COLO668 (cell line): Measurements from ENCODE around the gene INTS4.
A peak's percentile ranks its signal among the peaks of the same experiment; 100 is the strongest.
"Not testable (repeated sequence)": the region's sequence is repeated elsewhere in the genome, so short reads cannot be mapped to it uniquely, and the experiment has no call there.

Source experiments
- DNase-seq: peaks from one replicate; lab custom pipeline; 2025; ENCODE audit not compliant: unreplicated experiment; lab: John Stamatoyannopoulos, UW

INTS4 gene

GRCh38 chr11:77994434-77995362, at the start of gene INTS4:
Gene INTS4, minus strand, starts transcription at chr11:77994668. Its CDS starts 25 bp downstream, at chr11:77994643.
- peak; percentile 99 for DNase-seq

- no peak for DNase-seq
Observed at GRCh38 chr11:78041843-78042440, 47.5 kb upstream of the INTS4 start.

GRCh38 chr11:78041380-78041719, 46.9 kb upstream of the INTS4 start:
- DNase-seq = not testable (repeated sequence)

- no peak for DNase-seq
Observed at GRCh38 chr11:78040691-78041379, 46.4 kb upstream of the INTS4 start.

GRCh38 chr11:78039919-78040671, 45.6 kb upstream of the INTS4 start:
- peak; percentile 80 for DNase-seq

GRCh38 chr11:78039391-78039918, 45.0 kb upstream of the INTS4 start:
- no peak for DNase-seq

- DNase-seq = no peak
Observed at GRCh38 chr11:78038697-78039313, 44.3 kb upstream of the INTS4 start.

GRCh38 chr11:78037825-78038620, 43.6 kb upstream of the INTS4 start:
- DNase-seq = no peak

GRCh38 chr11:78037056-78037455, 42.6 kb upstream of the INTS4 start:
- DNase-seq = peak; percentile 36

- no peak for DNase-seq
Observed at GRCh38 chr11:78036313-78036712, 41.8 kb upstream of the INTS4 start.

GRCh38 chr11:78034623-78035022, 40.2 kb upstream of the INTS4 start:
- no peak for DNase-seq

GRCh38 chr11:78033040-78033439, 38.6 kb upstream of the INTS4 start:
- no peak for DNase-seq

GRCh38 chr11:78032090-78032489, 37.6 kb upstream of the INTS4 start:
- DNase-seq = no peak

GRCh38 chr11:78031629-78032028, 37.2 kb upstream of the INTS4 start:
- no peak for DNase-seq

GRCh38 chr11:78030429-78031325, 36.2 kb upstream of the INTS4 start:
- peak; percentile 85 for DNase-seq

GRCh38 chr11:78028423-78028822, 34.0 kb upstream of the INTS4 start:
- DNase-seq = peak; percentile 12

- no peak for DNase-seq
Observed at GRCh38 chr11:78027759-78028158, 33.3 kb upstream of the INTS4 start.

- DNase-seq = no peak
Observed at GRCh38 chr11:78025378-78025777, 30.9 kb upstream of the INTS4 start.

- DNase-seq = no peak
Observed at GRCh38 chr11:78023426-78023825, 29.0 kb upstream of the INTS4 start.
